Keratinocyte (primary cell): ENCODE results near the gene HK1. TPM values are rescaled to one million over a fixed set of nuclear protein-coding genes. Genes with fewer than 3 reads are reported as not detected.

Experiments used
- DNase-seq: peaks from one replicate; pipeline ENCODE4 v3.0.0-alpha.2; 2011; ENCODE audit warnings: low read depth, missing footprints, low spot score
- FAIRE-seq: peaks from 2 replicates; lab custom pipeline; 2011; peaks lifted over from hg19 to GRCh38; lab: Jason Lieb, UNC
- H2AFZ ChIP-seq: 2 replicates; pipeline ENCODE4 v1.6.0; 2012; ENCODE audit warnings: low read length, control low read depth, inconsistent platforms; ENCODE audit not compliant: control insufficient read depth
- H3K27ac ChIP-seq: 2 replicates; pipeline ENCODE4 v1.5.1; 2011; ENCODE audit warnings: low read length; ENCODE audit not compliant: control insufficient read depth, insufficient read depth
- H3K27me3 ChIP-seq: 3 replicates; pipeline ENCODE4 v1.6.0; 2011; ENCODE audit warnings: low read length; ENCODE audit not compliant: control insufficient read depth, insufficient read depth; ENCODE audit errors: extremely low read depth
- H3K36me3 ChIP-seq, 2 experiments: 2 replicates in 1 of 2; 3 replicates in 1 of 2; pipeline ENCODE4 v1.5.1; 2011; ENCODE audit warnings: low read length in 2 of 2, mild to moderate bottlenecking in 1 of 2; ENCODE audit not compliant: control insufficient read depth in 2 of 2, insufficient read depth in 2 of 2; ENCODE audit errors: extremely low read depth in 1 of 2
- H3K4me1 ChIP-seq: 3 replicates; pipeline ENCODE4 v1.5.1; 2011; ENCODE audit warnings: low read length; ENCODE audit not compliant: control insufficient read depth, insufficient read depth; ENCODE audit errors: extremely low read depth
- H3K4me2 ChIP-seq: 3 replicates; pipeline ENCODE4 v1.6.0; 2011; ENCODE audit warnings: low read depth, low read length; ENCODE audit not compliant: control insufficient read depth, insufficient read depth; ENCODE audit errors: extremely low read depth
- H3K4me3 ChIP-seq, 3 experiments: fragments of 200-600 bp in 1 of 3; sonication (generic) in 1 of 3; 2 replicates in 2 of 3; 3 replicates in 1 of 3; pipeline ENCODE4 v1.5.1; 2011 to 2016; ENCODE audit warnings: low read length in 3 of 3, mild to moderate bottlenecking in 3 of 3, control low read depth in 2 of 3, inconsistent platforms in 1 of 3, low read depth in 1 of 3, mixed read lengths in 1 of 3, mixed run types in 1 of 3, moderate library complexity in 1 of 3; ENCODE audit not compliant: control insufficient read depth in 2 of 3, insufficient read depth in 2 of 3; ENCODE audit errors: extremely low read depth in 1 of 3
- H3K79me2 ChIP-seq: 2 replicates; pipeline ENCODE4 v1.6.0; 2012; ENCODE audit warnings: low read length; ENCODE audit not compliant: control insufficient read depth, insufficient read depth
- H3K9ac ChIP-seq: 3 replicates; pipeline ENCODE4 v1.6.0; 2011; ENCODE audit warnings: low read length; ENCODE audit not compliant: control insufficient read depth, insufficient read depth; ENCODE audit errors: extremely low read depth
- H3K9me1 ChIP-seq: 3 replicates; pipeline ENCODE4 v1.6.0; 2011; ENCODE audit warnings: low read length; ENCODE audit not compliant: control insufficient read depth, insufficient read depth; ENCODE audit errors: extremely low read depth
- H3K9me3 ChIP-seq: 2 replicates; pipeline ENCODE4 v1.5.1; 2012; ENCODE audit warnings: low read depth, low read length; ENCODE audit not compliant: control insufficient read depth
- H4K20me1 ChIP-seq: 3 replicates; pipeline ENCODE4 v1.6.0; 2011; ENCODE audit warnings: low read length; ENCODE audit not compliant: control insufficient read depth, insufficient read depth; ENCODE audit errors: extremely low read depth
- CTCF ChIP-seq, 3 experiments: IDR thresholded peaks in 1 of 3; conservative IDR thresholded peaks in 1 of 3; optimal IDR thresholded peaks in 1 of 3; 2 replicates in 2 of 3; 3 replicates in 1 of 3; pipeline versions ENCODE3 to v1.5.1; 2011; ENCODE audit warnings: low read length in 3 of 3, mild to moderate bottlenecking in 3 of 3, moderate library complexity in 2 of 3, control low read depth in 1 of 3, inconsistent platforms in 1 of 3; ENCODE audit not compliant: insufficient read depth in 2 of 3; ENCODE audit errors: extremely low read depth in 1 of 3
- EZH2 ChIP-seq: IDR thresholded peaks from one replicate; pipeline ENCODE4 v1.6.1; 2012; ENCODE audit warnings: inconsistent platforms, mild to moderate bottlenecking, low read length, moderate library complexity
- dilution Hi-C: fragments of 300-500 bp; cut with MboI; formaldehyde crosslinking; loops from one replicate; pipeline ENCODE4 v1.7.0; 2020; ENCODE audit warnings: low sequenced_read_pairs; ENCODE audit not compliant: extremely low pct_ligation_motif_present
- polyA plus RNA-seq, 5 experiments: library from polyadenylated mRNA; depleted of rRNA in 3 of 5; stranded (reverse) in 3 of 5; stranded (forward) in 1 of 5; unstranded in 1 of 5; fragments of >200 nt; gene quantifications; 1 replicate in 1 of 5; 2 replicates in 3 of 5; 3 replicates in 1 of 5; pipeline versions ENCODE4 v1.2.1 to v1.2.3, GENCODE V29; 2011 to 2012; ENCODE audit warnings: missing spikeins in 2 of 5, low read depth in 1 of 5, low replicate concordance in 1 of 5

The HK1 gene
- polyA plus RNA-seq, 1 donor (not counting 4 experiments of a cell fraction or from before 2014, with no cell fraction given), result 106 TPM

- Histone ChIP-seq H2AFZ (no peak overlapping the region), H3K27ac (no peak overlapping the region), H3K36me3 (no peaks in the 10 kb centered on the region), H3K4me1 (peaks cover 27% of the 10 kb centered on the region), H3K4me2 (no peak overlapping the region), H3K27me3 (no peaks in the 10 kb centered on the region), H3K9ac (no peak overlapping the region), H4K20me1 (no peaks in the 10 kb centered on the region), H3K79me2 (no peaks in the 10 kb centered on the region), H3K9me3 (no peaks in the 10 kb centered on the region), H3K9me1 (peaks cover 4% of the 10 kb centered on the region), H3K4me3 (no peak overlapping the region)
- TF ChIP-seq CTCF (optimal IDR thresholded peaks at IDR 0.05 in 1 of 3, IDR thresholded peaks at IDR 0.05 in 1 of 3, conservative IDR thresholded peaks at IDR 0.05 in 1 of 3; ENCODE audit: extremely low read depth in 1 of 3, insufficient read depth in 2 of 3, low read length in 3 of 3), result no peak
- TF ChIP-seq EZH2, result no peak
- dilution Hi-C loops, result no loop called here
- DNase-seq, result no peak
- no peak for FAIRE-seq
Observed at GRCh38 chr10:69410487-69410886, 132.2 kb downstream of the HK1 start.

DNA sequence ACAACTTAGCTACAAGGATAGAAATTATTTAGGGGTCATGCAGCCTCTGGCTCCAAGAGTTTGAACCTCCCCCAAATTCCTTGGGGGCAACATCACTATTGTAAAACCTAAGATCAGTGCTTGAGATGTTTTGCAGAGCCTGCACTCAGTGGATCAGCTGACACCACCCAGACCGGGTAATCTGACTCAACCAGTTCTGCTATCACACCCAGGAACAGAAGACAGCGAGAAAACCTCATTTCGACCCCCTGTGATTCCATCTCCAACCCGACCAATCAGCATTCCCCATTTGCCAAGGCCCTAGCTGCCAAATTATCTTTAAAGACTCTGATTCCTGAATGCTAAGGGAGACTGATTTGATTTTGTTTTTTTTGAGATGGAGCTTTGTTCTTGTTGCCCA lies 133.2 kb downstream of the HK1 start:
- FAIRE-seq (no peak), DNase-seq (no peak)
- TF ChIP-seq CTCF (optimal IDR thresholded peaks at IDR 0.05 in 1 of 3, IDR thresholded peaks at IDR 0.05 in 1 of 3, conservative IDR thresholded peaks at IDR 0.05 in 1 of 3; ENCODE audit: extremely low read depth in 1 of 3, insufficient read depth in 2 of 3, low read length in 3 of 3) (no peak), EZH2 (no peak)
- no peaks in the 10 kb centered on the region for H4K20me1 ChIP-seq
- H3K9me3 ChIP-seq, result no peaks in the 10 kb centered on the region
- no peak overlapping the region for H2AFZ ChIP-seq
- H3K79me2 ChIP-seq, result no peaks in the 10 kb centered on the region
- peaks cover 22% of the 10 kb centered on the region for H3K4me1 ChIP-seq
- dilution Hi-C loops, result no loop called here
- H3K9me1 ChIP-seq, result peaks cover 4% of the 10 kb centered on the region
- H3K27ac ChIP-seq, result no peak overlapping the region
- no peaks in the 10 kb centered on the region for H3K27me3 ChIP-seq
- H3K4me3 ChIP-seq, result no peak overlapping the region
- H3K9ac ChIP-seq, result no peak overlapping the region
- H3K4me2 ChIP-seq, result no peak overlapping the region
- H3K36me3 ChIP-seq, result no peaks in the 10 kb centered on the region
